Measurements from ENCODE around the gene TGFB2. TPM values are rescaled to one million over a fixed set of nuclear protein-coding genes. Genes with fewer than 3 reads are reported as not detected.

The TGFB2 gene
- total and polyA plus RNA-seq, 10 donors, result 0.24 to 5.5 (median 2.1) TPM

- H3K27me3 ChIP-seq (replicated peaks in 1 of 7), result no peaks in the 10 kb centered on the region
- intact Hi-C loops (cut with DNase I; ENCODE audit: low total_unique reads), result no loop called here
- H3K4me3 ChIP-seq, result no peak overlapping the region
- no peak for DNase-seq
- peaks cover 0 to 21% (median 6%) of the 10 kb centered on the region in 6 donors for H3K4me1 ChIP-seq
- 79 to 87% (median 83%) methylated on average over 8 of the region's 8 CpGs for WGBS, 5 donors
- no peaks in the 10 kb centered on the region for H3K9me3 ChIP-seq
- H3K36me3 ChIP-seq, result no peaks in the 10 kb centered on the region
- no peak for TF ChIP-seq CTCF (IDR thresholded peaks at IDR 0.05 in 8 of 11, conservative IDR thresholded peaks at IDR 0.05 in 3 of 11)
- no peak for TF ChIP-seq POLR2A (IDR thresholded peaks at IDR 0.05)
- no peak for TF ChIP-seq POLR2AphosphoS5 (IDR thresholded peaks at IDR 0.05)
- no peak overlapping the region for H3K27ac ChIP-seq
These were observed 27.0 kb downstream of the TGFB2 start for GRCh38 chr1:218371927-218372672.

GRCh38 chr1:218374401-218375353 lies 29.5 kb downstream of the TGFB2 start:
- Histone ChIP-seq H3K27ac (peak overlapping the region in 3 of 8 donors; percentile 4 to 39 (median 28)), H3K36me3 (no peaks in the 10 kb centered on the region), H3K4me3 (no peak overlapping the region), H3K4me1 (peaks cover 0 to 29% (median 9%) of the 10 kb centered on the region in 6 donors), H3K9me3 (no peaks in the 10 kb centered on the region), H3K27me3 (replicated peaks in 1 of 7) (no peaks in the 10 kb centered on the region)
- intact Hi-C loops (cut with DNase I; ENCODE audit: low total_unique reads), result no loop called here
- TF ChIP-seq POLR2AphosphoS5 (IDR thresholded peaks at IDR 0.05) (no peak), CTCF (IDR thresholded peaks at IDR 0.05 in 8 of 11, conservative IDR thresholded peaks at IDR 0.05 in 3 of 11) (no peak), POLR2A (IDR thresholded peaks at IDR 0.05) (no peak)
- WGBS, 5 donors, result 48 to 66% (median 54%) methylated on average over 7 of the region's 7 CpGs
- DNase-seq, result no peak

GRCh38 chr1:218376722-218377121 lies 31.6 kb downstream of the TGFB2 start:
- intact Hi-C loops (cut with DNase I; ENCODE audit: low total_unique reads), result no loop called here
- TF ChIP-seq CTCF (IDR thresholded peaks at IDR 0.05 in 8 of 11, conservative IDR thresholded peaks at IDR 0.05 in 3 of 11), result no peak
- no peak for TF ChIP-seq POLR2A (IDR thresholded peaks at IDR 0.05)
- no peak for TF ChIP-seq POLR2AphosphoS5 (IDR thresholded peaks at IDR 0.05)
- 73 to 90% (median 76%) methylated on average over 2 of the region's 2 CpGs for WGBS, 5 donors

More at GRCh38 chr1:218376722-218377121, 31.6 kb downstream of the TGFB2 start:
- Histone ChIP-seq H3K36me3 (no peaks in the 10 kb centered on the region), H3K4me1 (peaks cover 0 to 29% (median 9%) of the 10 kb centered on the region in 6 donors), H3K4me3 (no peak overlapping the region), H3K27ac (no peak overlapping the region), H3K27me3 (replicated peaks in 1 of 7) (no peaks in the 10 kb centered on the region), H3K9me3 (no peaks in the 10 kb centered on the region)
- DNase-seq, result no peak
